Hippocampal formation (tissue), 2 donors: Measurements from ENCODE around the gene TPCN2.
A peak's percentile ranks its signal among the peaks of the same experiment; 100 is the strongest.
"Not testable (repeated sequence)": the region's sequence is repeated elsewhere in the genome, so short reads cannot be mapped to it uniquely, and the experiment has no call there.

ENCODE experiments used
- DNase-seq, 2 donors: peaks; one replicate each; lab custom pipeline; 2025; lab: John Stamatoyannopoulos, UW

Gene TPCN2

DNA sequence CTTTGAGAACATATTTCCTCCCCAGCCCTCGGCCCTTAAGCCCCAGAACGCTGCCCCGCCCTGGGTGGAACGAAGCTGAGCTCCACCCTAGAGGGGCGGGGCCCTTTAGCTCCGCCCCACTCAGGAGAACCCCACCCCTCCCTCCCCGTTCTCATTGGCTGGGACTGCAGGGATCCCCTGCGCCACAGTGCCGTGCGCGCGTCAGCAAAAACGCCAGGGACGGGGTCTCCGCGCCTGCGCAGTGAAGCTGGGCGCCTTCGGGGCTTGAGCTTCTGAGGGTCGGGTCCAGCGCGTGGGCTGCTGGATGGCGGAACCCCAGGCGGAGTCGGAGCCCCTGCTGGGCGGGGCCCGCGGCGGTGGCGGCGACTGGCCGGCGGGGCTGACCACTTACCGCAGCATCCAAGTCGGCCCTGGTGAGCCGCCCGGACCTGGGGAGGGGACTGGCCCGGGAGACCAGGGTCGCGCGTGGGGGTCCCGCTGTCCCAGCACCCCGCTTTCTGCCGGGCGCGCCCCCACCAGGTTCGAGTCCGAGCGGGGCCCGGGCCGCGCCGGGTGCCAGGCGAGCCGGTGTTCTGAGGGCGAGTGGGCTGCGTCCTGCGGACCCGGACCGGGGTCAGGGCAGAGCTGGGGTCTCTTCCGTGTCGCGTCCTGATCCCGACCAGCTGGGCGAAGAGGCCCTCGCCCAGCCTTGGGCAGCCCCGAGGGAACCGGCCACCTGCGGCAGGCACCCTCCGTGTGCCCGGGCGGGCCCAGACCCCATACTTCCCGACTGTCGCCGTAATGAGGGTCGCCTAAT is at the start of gene TPCN2:
Gene TPCN2, plus strand, starts transcription at position 239 of the 796 bp plus-strand sequence. Its CDS starts 66 bp downstream, at position 305.
- DNase-seq, result peak; percentile 89 to 91

DNA sequence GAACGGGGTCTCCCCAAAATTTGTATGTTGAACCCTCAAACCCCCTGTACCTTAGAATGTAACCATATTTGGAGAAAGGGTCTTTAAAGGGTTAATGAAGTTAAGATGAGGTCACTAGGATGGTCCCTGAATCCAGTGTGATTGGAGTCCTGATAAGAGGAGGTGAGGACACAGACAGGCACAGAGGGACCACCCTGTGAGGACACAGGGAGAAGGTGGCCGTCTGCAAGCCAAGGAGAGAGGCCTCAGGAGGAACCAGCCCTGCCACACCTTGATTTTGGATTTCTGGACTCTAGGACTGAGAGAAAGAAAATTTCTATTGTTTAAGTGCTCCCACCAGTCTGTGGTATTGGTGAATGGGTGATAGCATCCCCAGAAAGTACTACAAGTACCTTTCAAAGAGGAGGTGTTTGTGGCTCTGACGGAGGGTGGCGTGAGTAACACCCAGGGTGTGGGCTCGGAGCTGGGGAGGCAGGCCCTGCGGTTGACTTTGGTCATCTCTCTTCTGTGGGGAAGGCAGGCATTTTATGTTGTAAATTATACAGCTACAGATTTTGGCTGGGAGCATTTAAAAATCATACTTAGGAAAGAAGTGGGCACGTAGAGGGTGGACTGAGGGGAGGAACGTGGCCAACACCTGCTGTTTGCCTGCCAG is 49.5 kb upstream of the TPCN2 start:
- no peak for DNase-seq

DNA sequence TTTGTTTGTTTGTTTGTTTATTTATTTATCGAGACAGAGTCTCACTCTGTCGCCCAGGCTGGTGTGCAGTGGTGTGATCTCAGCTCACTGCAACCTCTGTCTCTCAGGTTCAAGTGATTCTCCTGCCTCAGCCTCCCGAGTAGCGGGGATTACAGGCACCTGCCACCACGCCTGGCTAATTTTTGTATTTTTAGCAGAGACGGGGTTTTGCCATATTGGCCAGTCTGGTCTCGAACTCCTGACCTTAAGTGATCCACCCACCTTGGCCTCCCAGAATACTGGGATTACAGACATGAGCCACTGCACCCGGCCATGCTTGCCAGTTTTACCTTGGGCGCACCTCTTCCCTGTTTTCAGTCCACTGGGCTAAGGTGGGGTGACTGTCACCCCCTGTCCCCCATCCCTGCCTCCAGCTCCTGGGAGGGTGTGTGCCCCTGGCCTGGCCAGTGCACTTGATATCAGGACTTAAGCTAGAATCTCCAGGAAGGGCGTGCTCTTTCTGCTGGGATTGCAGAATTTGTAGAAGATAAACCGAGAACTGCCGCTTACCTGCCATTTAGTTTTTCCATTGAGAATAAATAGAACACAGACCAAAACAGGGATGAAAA is 48.9 kb upstream of the TPCN2 start:
- not testable (repeated sequence) for DNase-seq

DNA sequence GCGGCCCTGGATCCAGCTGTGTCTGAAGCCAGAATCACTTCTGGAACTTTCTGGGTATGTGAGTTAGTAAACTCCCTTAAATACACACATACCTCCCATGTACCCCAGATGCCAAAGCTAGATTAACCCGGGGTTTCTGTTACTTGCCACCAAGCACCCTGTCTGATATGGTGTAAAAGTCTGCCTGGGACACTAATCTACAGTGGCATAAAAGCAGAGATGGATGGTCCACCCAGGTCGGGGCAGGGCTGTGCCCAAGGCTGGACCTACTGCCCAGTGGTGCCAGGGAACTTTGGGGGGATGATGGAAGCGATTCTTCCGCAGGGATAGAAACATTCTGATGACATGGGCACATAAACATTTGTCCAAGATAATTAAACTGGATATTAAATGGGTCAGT is 48.3 kb upstream of the TPCN2 start:
- no peak for DNase-seq

DNA sequence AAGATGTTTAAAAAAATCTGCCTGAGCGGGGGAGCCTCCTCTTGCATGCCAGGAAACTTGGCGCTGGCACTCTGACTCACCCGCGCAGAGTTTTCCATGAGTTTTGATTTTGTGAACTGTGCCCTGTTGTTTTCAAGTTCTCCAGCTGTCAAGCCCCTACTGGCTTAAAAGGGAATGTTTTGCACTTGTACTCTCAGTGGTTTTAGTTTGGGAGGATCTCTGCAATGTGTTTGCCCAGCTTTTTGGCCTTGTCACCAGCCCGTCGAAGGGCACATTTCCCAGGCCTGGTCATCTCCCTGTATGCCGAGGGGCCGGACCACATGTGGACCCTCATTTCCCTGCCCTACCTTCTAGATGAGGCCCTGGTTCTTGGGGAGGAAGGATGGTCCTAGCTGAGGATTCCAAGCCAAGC is 47.9 kb upstream of the TPCN2 start:
- no peak for DNase-seq

DNA sequence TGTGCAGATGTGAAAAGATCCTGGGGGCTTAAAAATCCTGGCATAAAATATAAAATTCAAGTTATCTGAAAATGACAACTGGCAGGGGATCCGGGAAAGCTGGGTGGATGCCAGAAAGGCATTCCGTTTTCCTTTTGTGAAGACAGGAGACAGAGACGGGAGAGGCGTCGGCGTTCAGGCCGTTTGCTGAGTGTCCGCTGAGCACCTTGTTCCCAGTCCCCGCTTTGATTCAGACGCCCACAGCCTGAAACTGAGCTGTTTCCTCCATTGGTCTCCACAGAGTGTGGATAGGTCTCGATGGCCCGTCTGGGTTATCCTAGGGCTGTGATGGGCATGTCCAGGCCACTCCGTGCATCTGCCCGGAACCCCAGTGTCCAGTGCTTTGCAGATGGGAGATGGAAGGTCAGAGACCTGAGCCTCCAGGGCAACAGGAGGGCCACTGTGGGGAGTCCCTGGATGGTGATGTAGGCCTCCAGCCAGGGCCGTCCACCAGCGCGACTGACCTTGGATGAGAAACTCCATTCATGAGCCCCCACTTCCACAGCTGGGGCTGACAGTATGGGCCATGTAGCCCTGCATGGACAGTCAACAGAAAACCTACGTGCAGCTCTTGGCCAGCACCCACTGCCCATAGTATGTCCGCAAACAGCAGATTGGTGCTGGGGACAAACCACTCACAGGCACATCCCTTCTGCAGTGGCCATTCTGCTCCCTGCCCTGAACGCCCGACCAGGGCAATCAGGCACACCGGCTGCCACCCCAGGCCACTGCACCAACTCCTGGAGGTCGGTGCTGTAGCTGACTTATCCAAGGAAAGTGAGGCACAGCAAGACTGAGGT is 47.3 kb upstream of the TPCN2 start:
- DNase-seq, result no peak

DNA sequence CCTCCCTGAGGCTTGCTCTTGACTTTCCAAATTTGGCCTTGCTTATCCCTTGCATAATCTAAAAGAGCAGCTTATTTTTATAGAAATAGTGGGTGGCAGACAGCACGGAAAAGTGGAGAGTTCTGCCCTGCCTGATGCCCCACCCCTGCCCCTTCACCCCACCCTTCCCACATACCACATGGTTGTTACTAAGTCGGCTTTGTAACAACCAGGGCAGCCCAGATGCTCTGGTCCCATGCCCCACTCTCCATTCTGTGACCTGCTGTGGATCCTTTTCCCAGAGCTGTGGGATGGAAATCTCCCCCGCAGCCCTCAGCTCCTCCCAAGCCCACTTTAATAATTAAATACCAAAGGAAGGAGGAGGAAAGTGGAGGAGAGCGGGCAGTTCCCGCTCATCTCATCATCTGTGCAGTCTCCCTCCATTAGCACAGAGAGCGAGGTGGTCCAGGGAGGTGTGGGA is 46.6 kb upstream of the TPCN2 start:
- DNase-seq, result no peak

DNA sequence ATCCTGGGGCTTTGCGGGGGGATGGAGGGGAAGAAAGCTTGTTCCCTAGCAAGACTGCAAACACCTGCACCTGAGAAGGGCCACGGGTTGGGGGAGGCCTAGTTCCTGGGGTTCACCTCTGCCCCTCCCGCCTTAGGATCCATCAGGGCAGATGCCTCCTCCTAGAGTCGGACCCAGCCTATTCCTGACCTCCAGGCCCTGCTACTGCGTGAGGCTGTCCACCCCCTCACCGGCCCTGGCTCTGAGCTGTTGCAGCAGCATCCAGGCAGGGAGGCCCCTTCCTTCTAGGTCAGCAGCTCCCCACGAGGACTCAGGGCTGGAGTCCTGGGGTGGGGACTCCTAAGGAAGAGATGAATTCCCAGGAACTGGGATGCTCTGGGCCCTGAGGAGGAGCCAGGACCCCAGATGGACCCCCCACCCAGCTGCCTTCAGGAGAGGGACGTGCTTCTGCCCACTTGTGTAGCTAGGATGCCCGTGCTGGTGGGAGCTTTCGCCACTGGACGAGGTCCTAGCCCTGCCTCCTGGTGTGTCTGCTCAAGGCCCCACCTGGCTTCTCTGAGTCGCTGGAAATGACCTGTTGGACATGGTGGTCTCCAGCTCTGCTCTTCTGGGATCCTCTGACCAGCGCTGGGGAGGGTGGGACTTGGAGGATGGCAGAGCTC is 46.0 kb upstream of the TPCN2 start:
- DNase-seq, result no peak

DNA sequence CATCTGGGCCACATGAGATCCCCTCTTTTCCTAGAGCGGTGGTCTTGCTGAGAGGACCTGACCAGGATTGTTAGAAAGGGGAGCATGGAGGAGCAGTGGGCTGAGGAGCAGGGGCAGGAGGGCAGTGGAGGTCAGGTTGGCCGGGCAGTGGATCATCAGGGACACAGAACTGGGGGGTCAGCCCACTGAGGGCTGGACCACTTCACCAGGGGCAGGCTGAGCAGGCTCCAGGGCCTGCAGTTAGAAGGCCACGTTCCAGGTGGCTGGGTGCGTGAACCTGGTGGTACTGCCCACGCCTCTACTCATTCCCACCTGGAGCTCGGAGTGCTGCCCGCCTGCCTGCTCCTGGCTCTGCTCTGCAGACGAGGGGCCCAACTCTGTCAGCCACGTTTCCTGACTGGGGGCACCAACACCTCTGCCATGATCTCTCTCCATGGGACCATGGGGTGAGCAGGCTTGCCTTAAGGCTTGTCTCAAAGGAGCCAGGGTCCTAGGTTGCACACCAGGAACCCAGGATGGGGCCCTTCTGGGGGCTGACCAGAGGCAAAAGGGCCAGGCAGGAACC is 45.3 kb upstream of the TPCN2 start:
- DNase-seq, result no peak

DNA sequence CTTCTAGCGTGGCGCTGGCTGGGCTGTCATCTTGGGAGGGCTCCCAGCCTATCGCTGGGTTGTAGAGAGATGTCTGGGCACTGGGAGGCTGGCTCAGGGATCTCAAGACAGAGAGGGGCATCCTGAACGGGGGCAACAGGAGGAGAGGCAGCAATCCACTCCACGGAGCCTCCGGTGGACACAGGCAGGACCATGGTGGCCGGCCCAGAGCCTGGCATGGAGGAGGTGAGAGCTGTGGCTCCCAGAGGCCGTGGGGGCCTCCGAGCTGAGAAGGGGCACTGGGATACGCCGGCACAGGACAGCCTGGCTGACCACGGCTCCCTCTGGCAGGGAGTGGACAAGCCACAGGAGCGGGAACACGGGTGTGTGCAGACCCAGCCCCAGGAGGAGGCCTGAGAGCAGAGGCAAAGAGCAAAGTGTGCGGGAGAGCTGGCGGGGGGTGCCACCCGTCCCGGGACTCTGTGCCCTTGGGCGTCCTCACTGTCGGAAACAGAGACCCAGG is 44.8 kb upstream of the TPCN2 start:
- no peak for DNase-seq

DNA sequence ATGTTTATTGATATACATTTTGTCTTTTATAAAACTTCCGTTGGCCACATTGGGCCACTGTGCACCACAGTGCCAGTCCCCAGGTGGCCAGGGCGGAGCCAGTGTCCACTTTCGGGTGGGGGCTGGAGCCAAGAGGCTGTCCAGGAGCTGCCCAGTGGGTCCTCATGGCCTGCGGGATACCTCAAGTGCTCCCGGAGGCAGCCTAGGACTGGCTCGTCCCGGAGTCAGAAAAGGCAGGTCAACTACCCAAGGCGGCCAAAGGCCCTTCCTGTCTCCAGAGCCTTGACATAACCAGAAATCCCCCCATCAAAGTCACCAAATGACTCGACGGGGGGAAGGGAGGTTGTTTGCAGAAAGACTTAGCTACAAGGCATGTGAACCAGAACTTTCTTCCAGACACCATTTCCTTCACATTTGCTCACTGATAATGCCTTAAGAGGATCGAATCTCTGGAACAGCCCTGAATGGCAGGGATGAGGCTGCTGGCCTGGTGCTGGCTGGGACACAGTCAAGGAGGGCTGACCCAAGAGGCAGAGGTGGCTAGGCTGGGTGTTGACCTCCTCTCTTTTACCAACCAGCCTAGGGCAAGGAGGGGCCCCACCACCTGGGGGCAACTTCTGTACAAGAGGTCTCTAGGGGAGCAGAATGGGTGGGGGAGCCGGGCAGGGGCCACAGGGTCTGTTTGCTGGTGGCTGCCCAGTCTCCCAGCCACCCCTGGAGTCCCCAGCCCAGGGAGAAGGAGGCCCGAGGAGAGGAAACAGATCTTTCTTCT is 44.1 kb upstream of the TPCN2 start:
- no peak for DNase-seq

DNA sequence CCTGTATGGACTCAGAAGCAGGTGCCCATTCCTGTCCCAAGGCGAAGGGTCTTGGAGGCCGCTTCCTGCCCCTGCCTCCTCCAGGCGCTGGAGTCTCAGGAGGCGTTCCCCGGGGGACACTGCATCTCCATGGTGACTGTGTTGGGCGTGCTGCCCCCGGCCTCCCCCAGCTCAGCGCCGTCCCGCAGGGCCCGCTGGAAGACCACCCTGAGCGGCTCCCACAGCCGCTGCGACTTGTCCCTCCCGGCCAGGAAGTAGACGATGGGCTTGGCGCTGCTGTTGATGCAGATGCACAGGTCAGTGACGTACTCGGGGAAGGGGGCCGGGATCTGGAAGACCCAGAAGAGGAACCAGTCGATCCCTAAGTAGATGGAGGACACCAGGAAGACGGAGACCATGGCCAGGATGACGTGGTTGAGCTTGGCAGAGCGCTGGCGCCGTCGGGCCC is 43.5 kb upstream of the TPCN2 start:
- DNase-seq, result no peak

DNA sequence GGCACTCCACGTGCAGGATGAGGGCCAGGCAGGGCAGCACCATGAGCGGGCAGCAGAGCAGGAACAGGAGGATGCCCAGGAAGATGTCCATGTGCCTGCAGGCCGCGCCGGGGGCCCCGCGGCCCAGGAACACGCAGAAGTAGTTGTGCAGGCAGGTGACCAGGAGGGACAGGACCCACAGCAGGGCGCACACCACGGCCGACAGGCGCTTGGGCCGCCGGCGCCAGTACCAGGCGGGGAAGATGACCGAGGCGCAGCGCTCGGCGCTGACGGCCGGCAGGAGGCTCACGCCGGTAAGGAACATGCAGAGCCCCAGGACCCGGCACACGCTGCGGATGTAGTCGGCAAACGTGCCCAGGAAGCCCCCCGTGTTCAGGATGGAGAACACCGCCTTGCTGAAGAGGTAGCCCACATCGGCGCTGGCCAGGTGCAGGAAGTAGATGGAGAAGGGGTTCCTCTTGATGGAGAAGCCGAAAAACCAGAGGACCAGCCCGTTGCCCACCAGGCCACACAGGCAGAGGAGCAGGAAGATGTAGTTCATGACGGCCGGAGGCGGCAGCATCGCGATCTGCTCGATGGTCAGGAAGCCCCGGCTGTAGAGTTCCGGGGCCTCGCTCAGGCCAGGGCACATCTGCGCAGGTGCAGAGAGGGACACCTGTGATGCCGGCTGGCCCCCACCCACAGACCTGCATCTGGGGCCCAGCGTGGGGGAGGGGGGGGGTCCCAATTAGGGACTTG is 42.9 kb upstream of the TPCN2 start:
- no peak for DNase-seq

DNA sequence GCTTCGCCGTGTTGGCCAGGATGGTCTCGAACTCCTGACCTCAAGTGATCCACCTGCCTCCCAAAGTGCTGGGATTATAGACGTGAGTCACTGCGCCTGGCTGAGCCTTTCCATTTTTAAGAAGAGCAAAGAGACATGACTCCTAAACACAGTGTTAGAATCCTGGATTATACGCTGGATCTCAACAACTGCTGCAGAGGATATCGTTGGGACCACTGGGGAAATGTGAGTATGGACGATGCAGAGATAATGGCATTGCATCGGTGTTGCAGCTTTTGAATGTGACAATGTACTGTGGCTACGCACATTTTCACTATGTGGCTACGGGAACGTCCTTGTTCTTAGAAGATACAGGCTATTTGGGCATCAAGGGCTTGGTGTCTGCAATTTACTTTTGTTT is 41.9 kb upstream of the TPCN2 start:
- DNase-seq, result no peak

DNA sequence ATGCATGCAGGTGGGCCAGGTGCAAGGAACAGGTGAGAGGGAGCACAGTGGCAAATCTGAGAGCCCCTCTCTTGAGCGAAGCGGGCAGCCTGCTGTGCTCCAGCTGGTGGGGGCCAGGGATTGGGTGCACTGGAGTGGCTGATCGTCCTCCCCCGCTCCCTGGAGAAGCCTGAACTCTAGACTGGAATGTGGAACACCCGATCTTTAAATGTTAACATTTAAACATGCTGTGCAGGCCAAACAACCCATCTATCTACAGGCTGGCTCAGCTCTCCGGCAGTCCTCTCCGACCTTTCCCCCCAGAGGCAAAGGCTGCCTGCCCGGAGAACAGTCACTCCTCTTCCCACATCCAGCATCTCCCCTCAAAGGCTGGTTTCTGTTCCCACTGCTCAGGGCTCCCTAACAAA is 40.8 kb upstream of the TPCN2 start:
- no peak for DNase-seq

DNA sequence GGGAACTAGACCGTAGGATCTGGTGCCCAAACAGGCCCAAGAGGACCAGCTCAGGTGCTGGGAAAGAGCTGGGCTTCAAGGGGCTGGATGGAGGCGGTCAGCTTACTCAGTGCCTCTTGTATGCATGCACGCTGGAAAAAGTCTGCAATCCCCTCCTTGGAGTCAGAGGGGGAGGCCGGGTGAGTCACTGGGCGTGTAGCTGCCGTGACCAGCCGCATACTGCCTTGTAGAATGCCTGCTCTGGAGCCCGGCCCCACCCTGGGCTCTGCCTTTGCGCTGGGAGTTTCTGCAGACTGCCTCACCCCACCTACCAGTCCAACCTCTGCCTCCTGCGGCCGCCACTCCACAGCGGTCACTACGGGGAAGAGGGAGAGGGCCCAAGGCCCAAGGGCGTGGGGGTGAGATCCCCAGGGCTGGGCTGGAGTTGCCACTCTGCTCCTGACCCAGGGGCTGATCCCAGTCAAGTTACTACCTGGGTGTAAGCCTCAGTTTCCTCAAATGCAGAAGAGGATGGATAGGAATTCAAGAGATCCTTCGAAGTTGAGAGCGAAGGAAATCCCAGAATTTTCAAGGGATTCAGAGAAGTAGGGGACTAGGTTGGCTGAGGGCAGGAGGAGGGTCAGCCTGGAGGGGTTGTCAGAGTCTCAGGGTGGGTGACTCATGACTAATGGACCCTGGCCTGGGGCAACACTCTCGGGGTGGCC is 39.8 kb upstream of the TPCN2 start:
- DNase-seq, result no peak

DNA sequence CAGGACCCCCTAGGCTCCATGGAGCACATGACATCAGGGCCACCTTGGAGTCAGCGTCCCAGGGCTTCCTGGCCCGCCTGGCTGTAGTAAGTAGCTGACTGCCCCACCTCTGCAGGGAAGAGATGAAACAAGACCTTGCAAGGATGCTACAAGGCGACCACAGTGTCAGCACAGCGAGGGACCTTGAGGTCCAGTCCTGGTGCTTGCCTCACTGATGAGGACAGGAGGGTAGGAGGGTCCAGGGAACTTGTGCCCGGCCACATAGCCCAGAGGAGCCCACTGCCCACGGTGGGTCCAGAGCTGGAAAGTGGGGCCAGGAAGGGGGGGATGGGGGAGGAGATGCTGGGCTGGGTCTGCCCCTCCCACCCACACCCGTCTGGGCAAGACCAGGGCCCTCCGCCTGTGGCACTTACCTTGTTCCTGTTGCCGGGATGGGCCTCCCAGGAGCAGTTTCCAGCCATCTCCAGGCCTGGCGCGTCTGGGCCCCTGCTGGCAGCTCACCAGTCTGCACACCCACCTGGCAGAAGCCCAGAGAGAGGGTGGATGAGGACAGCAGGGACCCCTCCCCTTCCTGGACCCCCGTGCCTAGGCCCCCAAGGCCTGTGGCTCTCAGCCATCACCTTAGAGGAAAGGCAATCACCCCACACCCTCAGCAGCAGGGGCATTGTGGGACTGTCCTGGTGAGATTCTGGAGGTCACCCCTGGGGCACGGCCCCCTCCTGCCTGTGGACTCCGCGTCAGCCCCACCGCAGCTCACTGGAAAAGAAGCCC is 39.1 kb upstream of the TPCN2 start:
- DNase-seq, result no peak

DNA sequence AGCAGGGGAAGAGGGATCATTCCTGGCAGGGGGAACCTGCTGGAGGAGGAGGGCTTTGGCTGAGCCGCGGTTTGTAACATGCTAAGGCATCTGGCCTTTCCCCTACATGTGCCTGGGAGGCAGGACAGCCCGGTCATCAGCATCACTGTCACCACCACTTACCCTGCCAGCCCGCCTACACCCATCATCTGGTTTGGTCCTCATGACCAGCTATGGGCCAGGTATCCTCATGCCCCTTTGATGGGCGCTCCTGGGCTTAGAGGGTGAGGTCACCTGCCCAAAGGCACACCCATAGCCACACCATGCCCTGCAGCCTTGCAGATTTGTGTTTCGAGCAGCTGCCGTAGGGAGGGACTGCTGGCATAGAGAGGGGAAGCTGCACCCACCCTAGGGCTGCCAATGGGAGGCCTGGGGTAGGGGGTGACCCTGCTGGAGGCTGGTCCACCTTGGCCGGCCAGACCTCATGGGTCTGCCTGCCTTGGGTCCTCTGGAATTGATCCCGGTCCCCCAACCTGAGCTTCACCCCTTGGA is 38.3 kb upstream of the TPCN2 start:
- DNase-seq, result no peak
